ENCODE measurements around the gene P2RY2.

- TF ChIP-seq, protein P1, sequence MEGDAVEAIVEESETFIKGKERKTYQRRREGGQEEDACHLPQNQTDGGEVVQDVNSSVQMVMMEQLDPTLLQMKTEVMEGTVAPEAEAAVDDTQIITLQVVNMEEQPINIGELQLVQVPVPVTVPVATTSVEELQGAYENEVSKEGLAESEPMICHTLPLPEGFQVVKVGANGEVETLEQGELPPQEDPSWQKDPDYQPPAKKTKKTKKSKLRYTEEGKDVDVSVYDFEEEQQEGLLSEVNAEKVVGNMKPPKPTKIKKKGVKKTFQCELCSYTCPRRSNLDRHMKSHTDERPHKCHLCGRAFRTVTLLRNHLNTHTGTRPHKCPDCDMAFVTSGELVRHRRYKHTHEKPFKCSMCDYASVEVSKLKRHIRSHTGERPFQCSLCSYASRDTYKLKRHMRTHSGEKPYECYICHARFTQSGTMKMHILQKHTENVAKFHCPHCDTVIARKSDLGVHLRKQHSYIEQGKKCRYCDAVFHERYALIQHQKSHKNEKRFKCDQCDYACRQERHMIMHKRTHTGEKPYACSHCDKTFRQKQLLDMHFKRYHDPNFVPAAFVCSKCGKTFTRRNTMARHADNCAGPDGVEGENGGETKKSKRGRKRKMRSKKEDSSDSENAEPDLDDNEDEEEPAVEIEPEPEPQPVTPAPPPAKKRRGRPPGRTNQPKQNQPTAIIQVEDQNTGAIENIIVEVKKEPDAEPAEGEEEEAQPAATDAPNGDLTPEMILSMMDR (IDR thresholded peaks at IDR 0.05; ENCODE audit: insufficient read depth, low read length, poor library complexity, severe bottlenecking), result no peak
- no peak for TF ChIP-seq EZH2phosphoT487 (conservative IDR thresholded peaks at IDR 0.05; ENCODE audit: low read length)
These were observed 17.8 kb upstream of the P2RY2 start for GRCh38 chr11:73200256-73200655.

Data from SU-DHL-6 (cell line).